Smooth muscle cell (in vitro differentiated cells): ENCODE results near the gene SLC7A9. TPM values are rescaled to one million over a fixed set of nuclear protein-coding genes. Genes with fewer than 3 reads are reported as not detected.
"Not testable (repeated sequence)": the region's sequence is repeated elsewhere in the genome, so short reads cannot be mapped to it uniquely, and the experiment has no call there.

ENCODE experiments used
- DNase-seq: peaks from one replicate; lab custom pipeline; 2025; ENCODE audit not compliant: unreplicated experiment; lab: John Stamatoyannopoulos, UW
- H2AFZ ChIP-seq: fragments of 200-600 bp; sonication (generic); 2 replicates; pipeline ENCODE4 v1.6.0; 2016; ENCODE audit warnings: antibody characterized with exemption, low read depth, mild to moderate bottlenecking
- H3F3A ChIP-seq: fragments of 200-600 bp; sonication (generic); 2 replicates; pipeline ENCODE4 v1.6.0; 2017; ENCODE audit warnings: antibody characterized with exemption, low read depth
- H3K27ac ChIP-seq: fragments of 200-600 bp; sonication (generic); 2 replicates; pipeline ENCODE4 v1.5.1; 2016; ENCODE audit warnings: low read depth, mild to moderate bottlenecking
- H3K27me3 ChIP-seq: fragments of 200-600 bp; sonication (generic); 2 replicates; pipeline ENCODE4 v1.6.1; 2016; ENCODE audit warnings: low read depth, mild to moderate bottlenecking
- H3K36me3 ChIP-seq: fragments of 200-600 bp; sonication (generic); 2 replicates; pipeline ENCODE4 v1.5.1; 2016; ENCODE audit warnings: low read depth
- H3K4me1 ChIP-seq: fragments of 200-600 bp; sonication (generic); 2 replicates; pipeline ENCODE4 v1.5.1; 2016; ENCODE audit warnings: low read depth
- H3K4me2 ChIP-seq: fragments of 200-600 bp; sonication (generic); 2 replicates; pipeline ENCODE4 v1.6.0; 2016; ENCODE audit warnings: mild to moderate bottlenecking
- H3K4me3 ChIP-seq: fragments of 200-600 bp; sonication (generic); 2 replicates; pipeline ENCODE4 v1.5.1; 2016; ENCODE audit warnings: mild to moderate bottlenecking
- H3K79me2 ChIP-seq: fragments of 200-600 bp; sonication (generic); 2 replicates; pipeline ENCODE4 v1.6.0; 2016; ENCODE audit warnings: low read depth, mild to moderate bottlenecking
- H3K9ac ChIP-seq: fragments of 200-600 bp; sonication (generic); 2 replicates; pipeline ENCODE4 v1.6.0; 2016; ENCODE audit warnings: low read depth
- H3K9me3 ChIP-seq: fragments of 200-600 bp; sonication (generic); replicated peaks from 2 replicates; pipeline ENCODE4 v1.5.1; 2016; ENCODE audit warnings: low read depth
- H4K20me1 ChIP-seq: fragments of 200-600 bp; sonication (generic); 2 replicates; pipeline ENCODE4 v1.6.0; 2016; ENCODE audit warnings: low read depth
- CTCF ChIP-seq: fragments of 200-600 bp; sonication (generic); IDR thresholded peaks from 2 replicates; pipeline ENCODE4 v1.5.1; 2017; ENCODE audit warnings: borderline replicate concordance, mild to moderate bottlenecking, antibody characterized with exemption; ENCODE audit not compliant: insufficient read depth, poor library complexity, severe bottlenecking
- WGBS: methylation state at CpG from one replicate; pipeline ENCODE4 v1.1.7; 2016; ENCODE audit warnings: low lambda C conversion rate; 5-methylcytosine and 5-hydroxymethylcytosine counted together
- polyA plus RNA-seq: library from polyadenylated mRNA; unstranded; fragments of >200 nt; fragmentation: Nextera tagmentation; extraction: Ambion mirVana; gene quantifications from 2 replicates; pipeline ENCODE4 v1.2.1, GENCODE V29; 2016
- total RNA-seq: library from RNA; depleted of rRNA; stranded (reverse); fragments of >200 nt; gene quantifications from 2 replicates; pipeline ENCODE4 v1.2.3, GENCODE V29; 2014

SLC7A9 gene
- total and polyA plus RNA-seq, 2 experiments from 2014 or later: 0.21 TPM; not detected in 1

- no peak for DNase-seq
- H2AFZ ChIP-seq: no peak overlapping the region
- no peak overlapping the region for H3K27ac ChIP-seq
- no peaks in the 10 kb centered on the region for H3K27me3 ChIP-seq
- 69% methylated on average over 18 of the region's 18 CpGs for WGBS
- H3F3A ChIP-seq: no peaks in the 10 kb centered on the region
- no peaks in the 10 kb centered on the region for H3K36me3 ChIP-seq
- no peak overlapping the region for H3K4me3 ChIP-seq
- no peaks in the 10 kb centered on the region for H3K9me3 ChIP-seq
- no peak overlapping the region for H3K4me2 ChIP-seq
- H4K20me1 ChIP-seq: no peaks in the 10 kb centered on the region
- no peaks in the 10 kb centered on the region for H3K4me1 ChIP-seq
- no peak for TF ChIP-seq CTCF
- no peaks in the 10 kb centered on the region for H3K79me2 ChIP-seq
- H3K9ac ChIP-seq: no peak overlapping the region
Observed at GRCh38 chr19:32869966-32870573, 503 bp upstream of the SLC7A9 start.

- H3K9me3 ChIP-seq: no peaks in the 10 kb centered on the region
- H3K9ac ChIP-seq: no peak overlapping the region
- H2AFZ ChIP-seq: no peak overlapping the region
- no peak for DNase-seq
- H3K4me2 ChIP-seq: no peak overlapping the region
- no peaks in the 10 kb centered on the region for H3K79me2 ChIP-seq
- H3K4me3 ChIP-seq: no peak overlapping the region
- H3K27me3 ChIP-seq: no peaks in the 10 kb centered on the region
- TF ChIP-seq CTCF: no peak
- no peaks in the 10 kb centered on the region for H3K4me1 ChIP-seq
- WGBS: 94% methylated on average over 19 of the region's 19 CpGs
- H3F3A ChIP-seq: no peaks in the 10 kb centered on the region
- no peaks in the 10 kb centered on the region for H3K36me3 ChIP-seq
- H4K20me1 ChIP-seq: no peaks in the 10 kb centered on the region
- H3K27ac ChIP-seq: no peak overlapping the region
Observed at GRCh38 chr19:32868206-32868950, 1.2 kb downstream of the SLC7A9 start.

DNA sequence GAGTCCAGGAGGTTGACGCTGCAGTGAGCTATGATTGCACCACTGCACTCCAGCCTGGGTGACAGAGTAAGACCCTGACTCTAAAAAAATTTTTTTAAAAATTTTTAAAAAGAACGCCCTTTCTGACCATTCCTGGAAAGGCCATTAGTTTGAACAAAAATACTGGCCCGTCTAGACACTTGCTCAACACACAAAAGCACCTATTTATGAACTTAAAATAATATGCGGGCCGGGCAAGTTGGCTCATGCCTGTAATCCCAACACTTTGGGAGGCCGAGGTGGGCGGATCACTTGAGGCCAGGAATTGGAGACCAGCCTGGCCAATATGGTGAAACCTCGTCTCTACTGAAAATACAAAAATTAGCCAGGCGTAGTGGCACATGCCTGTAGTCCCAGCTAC is 2.1 kb downstream of the SLC7A9 start:
- not testable (repeated sequence) for H4K20me1 ChIP-seq, H3K79me2 ChIP-seq, H3K4me3 ChIP-seq, H3K9ac ChIP-seq, H3F3A ChIP-seq, H3K36me3 ChIP-seq, H2AFZ ChIP-seq, H3K27ac ChIP-seq, H3K4me2 ChIP-seq, H3K4me1 ChIP-seq, H3K9me3 ChIP-seq, DNase-seq, H3K27me3 ChIP-seq
- WGBS: 94% methylated on average over 9 of the region's 9 CpGs

DNA sequence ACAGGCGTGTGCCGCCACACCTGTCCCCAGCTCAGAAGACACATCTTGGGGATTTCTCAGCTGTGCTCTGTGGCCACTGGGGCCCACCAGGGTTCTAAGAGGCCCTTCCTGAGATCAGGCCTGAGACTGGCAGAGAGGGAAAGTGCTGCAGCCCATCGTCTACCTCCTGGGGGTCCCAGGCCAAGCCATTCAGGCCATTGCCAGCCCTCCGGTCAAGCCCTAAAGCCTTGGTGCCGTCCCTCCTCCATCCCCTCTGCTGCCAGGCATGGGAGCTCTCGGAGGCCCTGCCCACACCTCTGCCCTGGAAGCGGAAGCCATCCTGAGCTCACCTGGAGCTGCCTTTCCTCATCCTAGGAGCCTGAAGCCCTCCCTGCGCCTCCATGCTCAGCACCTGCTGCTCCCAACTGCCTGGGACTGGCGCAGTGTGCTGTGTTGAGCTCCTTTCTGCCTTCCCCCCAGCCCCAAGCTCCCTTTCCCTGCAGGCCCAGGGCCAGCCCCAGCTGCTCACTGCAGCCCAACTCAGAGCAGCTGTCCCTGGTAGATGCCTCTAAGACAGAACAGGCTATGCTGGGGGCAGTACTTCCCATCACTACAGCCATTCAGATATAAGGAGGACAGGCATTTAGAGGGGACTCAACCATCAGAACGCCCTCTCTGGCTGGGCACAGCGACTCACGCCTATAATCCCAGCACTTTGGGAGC is 2.9 kb downstream of the SLC7A9 start:
- Histone ChIP-seq H4K20me1 (no peaks in the 10 kb centered on the region), H2AFZ (no peak overlapping the region), H3K9me3 (no peaks in the 10 kb centered on the region), H3K27ac (no peak overlapping the region), H3F3A (no peaks in the 10 kb centered on the region), H3K36me3 (no peaks in the 10 kb centered on the region), H3K79me2 (no peaks in the 10 kb centered on the region), H3K4me2 (no peak overlapping the region), H3K4me3 (no peak overlapping the region), H3K4me1 (no peaks in the 10 kb centered on the region), H3K27me3 (no peaks in the 10 kb centered on the region), H3K9ac (no peak overlapping the region)
- DNase-seq: no peak
- WGBS: 89% methylated on average over 12 of the region's 12 CpGs
- no peak for TF ChIP-seq CTCF
